Lung (tissue), 12 donors: Measurements from ENCODE around the gene ACSL1. TPM values are rescaled to one million over a fixed set of nuclear protein-coding genes. Genes with fewer than 3 reads are reported as not detected.

Experiments
- ATAC-seq: fragments of 200-7000 bp; cut with Tn5 transposase; one replicate; pipeline ENCODE4 v1.9.1; 2020; ENCODE audit warnings: moderate number of reproducible peaks; ENCODE audit not compliant: insufficient read depth, low FRiP score
- DNase-seq, 3 donors: peaks; one replicate each; pipeline ENCODE4 v3.0.0-alpha.2; 2013 to 2017
- H3K27ac ChIP-seq, 2 donors: one replicate each; pipeline ENCODE4 v1.5.1; 2013; ENCODE audit warnings: mild to moderate bottlenecking in 2 of 2, moderate library complexity in 2 of 2, control low read depth in 1 of 2, inconsistent platforms in 1 of 2, low read depth in 1 of 2, low read length in 1 of 2
- H3K27me3 ChIP-seq, 3 donors: one replicate each; pipeline ENCODE4 v1.5.1; 2013; ENCODE audit warnings: low read length in 2 of 3; ENCODE audit not compliant: control insufficient read depth in 3 of 3, insufficient read depth in 3 of 3
- H3K36me3 ChIP-seq, 4 donors: one replicate each; pipeline ENCODE4 v1.5.1; 2013; ENCODE audit warnings: low read length in 4 of 4, mild to moderate bottlenecking in 1 of 4, moderate library complexity in 1 of 4; ENCODE audit not compliant: control insufficient read depth in 4 of 4, insufficient read depth in 4 of 4
- H3K4me1 ChIP-seq, 5 donors: one replicate each; pipeline ENCODE4 v1.5.1; 2013; ENCODE audit warnings: low read length in 5 of 5, mild to moderate bottlenecking in 2 of 5, moderate library complexity in 1 of 5; ENCODE audit not compliant: control insufficient read depth in 5 of 5, insufficient read depth in 5 of 5
- H3K4me3 ChIP-seq: one replicate; pipeline ENCODE4 v1.5.1; 2013; ENCODE audit warnings: mild to moderate bottlenecking, control low read depth, moderate library complexity
- H3K9ac ChIP-seq, 2 donors: one replicate each; pipeline ENCODE4 v1.5.1; 2013; ENCODE audit warnings: low read length in 2 of 2, control low read depth in 1 of 2; ENCODE audit not compliant: insufficient read depth in 1 of 2
- H3K9me3 ChIP-seq, 4 donors: one replicate each; pipeline ENCODE4 v1.5.1; 2013; ENCODE audit warnings: low read length in 3 of 4, mild to moderate bottlenecking in 1 of 4, moderate library complexity in 1 of 4; ENCODE audit not compliant: control insufficient read depth in 4 of 4, insufficient read depth in 3 of 4
- CTCF ChIP-seq: IDR thresholded peaks from 2 replicates; pipeline ENCODE4 v1.5.1; 2012; ENCODE audit warnings: mild to moderate bottlenecking; ENCODE audit errors: control extremely low read depth, extremely low read depth
- WGBS, 2 donors: extraction: QIAGEN DNeasy Blood & Tissue Kit; methylation state at CpG; one replicate each; pipeline ENCODE4 v1.1.7; 2013; 5-methylcytosine and 5-hydroxymethylcytosine counted together
- polyA plus RNA-seq, 2 donors: library from polyadenylated mRNA; stranded (reverse); fragments of 200-250 nt; gene quantifications; one replicate each; pipeline ENCODE4 v1.2.1, GENCODE V29; 2013
- total RNA-seq, 2 donors: library from RNA; depleted of rRNA in 1 of 2; stranded (reverse); fragments of >200 nt in 1 of 2; gene quantifications; one replicate each; pipeline ENCODE4 v1.2.1, GENCODE V29; 2014 to 2021
- donor health status: control.
- donor health status: control.
- donor health status: Bipolar disorder and iron deficiency.
- donor health status: healthy.
- donor health status: DM: yes; HTN: yes; CAD: no.

Gene ACSL1
- total and polyA plus RNA-seq, 4 donors: 89.5 to 731 (median 188) TPM

- no peak overlapping the region for H3K9ac ChIP-seq
- H3K27me3 ChIP-seq: peaks cover 0 to 10% (median 0%) of the 10 kb centered on the region in 3 donors
- no peaks in the 10 kb centered on the region for H3K36me3 ChIP-seq
- DNase-seq (no peak), ATAC-seq (no peak)
- H3K4me1 ChIP-seq: peaks cover 0 to 3% (median 0%) of the 10 kb centered on the region in 5 donors
- no peaks in the 10 kb centered on the region for H3K9me3 ChIP-seq
- TF ChIP-seq CTCF: no peak
- peak overlapping the region in 1 of 2 donors; percentile 13 for H3K27ac ChIP-seq
- WGBS, 2 donors: 67 to 80% methylated on average over 3 of the region's 3 CpGs
- H3K4me3 ChIP-seq: no peak overlapping the region
Observed at GRCh38 chr4:184850018-184850417, 24.2 kb upstream of the ACSL1 start.

GRCh38 chr4:184849185-184849584 lies 23.4 kb upstream of the ACSL1 start:
- H3K4me1 ChIP-seq: peaks cover 0 to 4% (median 0%) of the 10 kb centered on the region in 5 donors

GRCh38 chr4:184848510-184848909 lies 22.7 kb upstream of the ACSL1 start:
- peaks cover 0 to 4% (median 0%) of the 10 kb centered on the region in 5 donors for H3K4me1 ChIP-seq
- peaks cover 0 to 10% (median 0%) of the 10 kb centered on the region in 3 donors for H3K27me3 ChIP-seq
- no peaks in the 10 kb centered on the region for H3K36me3 ChIP-seq
- TF ChIP-seq CTCF: no peak
- ATAC-seq (no peak), DNase-seq (no peak)
- no peak overlapping the region for H3K4me3 ChIP-seq
- H3K9me3 ChIP-seq: no peaks in the 10 kb centered on the region
- WGBS, 2 donors: 21 to 58% methylated on average over 3 of the region's 3 CpGs
- no peak overlapping the region for H3K27ac ChIP-seq
- H3K9ac ChIP-seq: no peak overlapping the region

More at GRCh38 chr4:184849185-184849584, 23.4 kb upstream of the ACSL1 start:
- H3K9ac ChIP-seq: no peak overlapping the region
- peaks cover 0 to 10% (median 0%) of the 10 kb centered on the region in 3 donors for H3K27me3 ChIP-seq
- no peak for TF ChIP-seq CTCF
- H3K36me3 ChIP-seq: no peaks in the 10 kb centered on the region
- no peak overlapping the region for H3K27ac ChIP-seq
- DNase-seq (no peak), ATAC-seq (no peak)
- H3K4me3 ChIP-seq: no peak overlapping the region
- H3K9me3 ChIP-seq: no peaks in the 10 kb centered on the region
- WGBS, 2 donors: 57 to 67% methylated on average over 3 of the region's 3 CpGs

- Histone ChIP-seq H3K27ac (no peak overlapping the region), H3K36me3 (no peaks in the 10 kb centered on the region), H3K4me3 (no peak overlapping the region), H3K4me1 (peaks cover 0 to 4% (median 0%) of the 10 kb centered on the region in 5 donors), H3K27me3 (peaks cover 0 to 5% (median 0%) of the 10 kb centered on the region in 3 donors), H3K9me3 (no peaks in the 10 kb centered on the region), H3K9ac (no peak overlapping the region)
- DNase-seq: no peak
- TF ChIP-seq CTCF: no peak
- 94 to 100% methylated on average over 3 of the region's 3 CpGs for WGBS, 2 donors
- no peak for ATAC-seq
Observed at GRCh38 chr4:184846531-184846930, 20.8 kb upstream of the ACSL1 start.
